ENCODE results near the gene RERG. TPM values are rescaled to one million over a fixed set of nuclear protein-coding genes. Genes with fewer than 3 reads are reported as not detected.

The RERG gene
- total and polyA plus RNA-seq, 2 of the 4 experiments (the other 2 are of a cell fraction), result not detected

- WGBS, 2 experiments (ENCODE audit: extremely low coverage in 2 of 2, insufficient read length in 1 of 2), result no CpG with 5 or more reads among the region's 1 CpG
- POLR2A ChIA-PET (ENCODE audit: unreplicated experiment), result no interaction called here
- dilution Hi-C loops (cut with HindIII; ENCODE audit: low sequenced_read_pairs, unreplicated experiment), result no loop called here
Observed at GRCh38 chr12:15118955-15119354, 102.3 kb downstream of the RERG start.

More at GRCh38 chr12:15118955-15119354, 102.3 kb downstream of the RERG start:
- CTCF ChIA-PET, result no interaction called here
- intact Hi-C loops (cut with micrococcal nuclease), result no loop called here
- in situ Hi-C loops (cut with MboI; ENCODE audit: low sequenced_read_pairs), result no loop called here
- Histone ChIP-seq H2BK15ac (ENCODE audit: low read depth, low read length) (no peak overlapping the region), H3K4me1 (ENCODE audit: control insufficient read depth, insufficient read depth, low read length) (no peaks in the 10 kb centered on the region), H3K4me3 (ENCODE audit: insufficient read depth, low read depth, low read length) (no peak overlapping the region), H4K8ac (ENCODE audit: low read depth in 2 of 2, low read length in 2 of 2) (no peak overlapping the region), H4K20me1 (ENCODE audit: insufficient read depth, low read length) (no peaks in the 10 kb centered on the region), H3K79me1 (ENCODE audit: low read depth in 1 of 2, low read length in 2 of 2) (no peaks in the 10 kb centered on the region), H3K9ac (ENCODE audit: low read depth, low read length) (no peak overlapping the region), H3K14ac (replicated peaks; ENCODE audit: low read depth, low read length) (no peak overlapping the region), H3K4ac (ENCODE audit: low read depth, low read length) (no peak overlapping the region), H3K9me3 (ENCODE audit: control insufficient read depth, insufficient read depth, low read length) (no peaks in the 10 kb centered on the region), H4K91ac (ENCODE audit: insufficient read depth, low read depth, low read length) (no peak overlapping the region), H2BK5ac (ENCODE audit: low read depth, low read length, poor library complexity, severe bottlenecking) (no peak overlapping the region), H3K4me2 (ENCODE audit: low read depth, low read length) (no peak overlapping the region), H2AK5ac (ENCODE audit: low read depth, low read length) (no peak overlapping the region), H3K9me1 (ENCODE audit: insufficient read depth, low read length) (no peaks in the 10 kb centered on the region), H3K23ac (ENCODE audit: low read depth, low read length) (no peak overlapping the region), H3K18ac (ENCODE audit: low read depth, low read length) (no peak overlapping the region), H3K27ac (ENCODE audit: insufficient read depth, low read length) (no peak overlapping the region), H2BK20ac (ENCODE audit: low read depth, low read length) (no peak overlapping the region), H2BK120ac (ENCODE audit: low read depth, low read length) (no peak overlapping the region), H2AFZ (replicated peaks; ENCODE audit: low read length, poor library complexity) (no peak overlapping the region), H3K36me3 (ENCODE audit: control insufficient read depth, insufficient read depth, low read length) (no peaks in the 10 kb centered on the region), H3K56ac (ENCODE audit: extremely low read depth, insufficient read depth, low read length) (no peak overlapping the region), H4K5ac (ENCODE audit: low read depth, low read length) (no peak overlapping the region), H2AK9ac (replicated peaks; ENCODE audit: low read depth, low read length, poor library complexity) (no peak overlapping the region), H3K27me3 (ENCODE audit: control insufficient read depth, insufficient read depth, low read length) (no peaks in the 10 kb centered on the region)
- TF ChIP-seq CTCF (conservative IDR thresholded peaks at IDR 0.05; ENCODE audit: low read depth, low read length) (no peak), RFX5 (IDR thresholded peaks at IDR 0.05; ENCODE audit: low read depth, low read length) (no peak), RCOR1 (IDR thresholded peaks at IDR 0.05; ENCODE audit: insufficient replicate concordance, low read length) (no peak), CEBPB (IDR thresholded peaks at IDR 0.05; ENCODE audit: low read depth, low read length) (no peak), MAZ (IDR thresholded peaks at IDR 0.05; ENCODE audit: borderline replicate concordance, low read depth, low read length) (no peak), MXI1 (IDR thresholded peaks at IDR 0.05; ENCODE audit: borderline replicate concordance, low read depth, low read length) (no peak), BHLHE40 (IDR thresholded peaks at IDR 0.05; ENCODE audit: low read depth, low read length) (no peak), MAFK (IDR thresholded peaks at IDR 0.05; ENCODE audit: low read depth, low read length) (no peak), RAD21 (IDR thresholded peaks at IDR 0.05; ENCODE audit: low read length) (no peak), SMC3 (IDR thresholded peaks at IDR 0.05; ENCODE audit: low read depth, low read length) (no peak), FOS (IDR thresholded peaks at IDR 0.05; ENCODE audit: low read depth, low read length) (no peak), NFE2L2 (IDR thresholded peaks at IDR 0.05; ENCODE audit: low read depth, low read length) (no peak), POLR2A (IDR thresholded peaks at IDR 0.05; ENCODE audit: low read depth, low read length) (no peak), CHD1 (IDR thresholded peaks at IDR 0.05; ENCODE audit: low read depth, low read length) (no peak)
- no TSS peak for BruUV-seq (replicated peaks)
- ATAC-seq (ENCODE audit: low read depth) (no peak), DNase-seq (no peak)

All from IMR-90 (cell line).